ENCODE data around the gene RNASEH1. TPM values are rescaled to one million over a fixed set of nuclear protein-coding genes. Genes with fewer than 3 reads are reported as not detected.

The RNASEH1 gene
- total RNA-seq, 2 experiments from 2014 or later: 21.3 to 24.6 TPM

GRCh38 chr2:3565117-3565516 is 7.0 kb upstream of the RNASEH1 start:
- ChIA-PET POLR2A (interaction anchor here (1.0 kb wide), 2 partner anchors 9 to 47 kb away, joined by 4 to 5 read pairs; no protein-coding TSS in a partner anchor), CTCF (no interaction called here)
- Mint-ChIP-seq H3K4me1 (peaks cover 10% of the 10 kb centered on the region), H3K27ac (no peak overlapping the region), H3K4me3 (no peak overlapping the region), H3K36me3 (ENCODE audit: low read depth) (peaks cover 5% of the 10 kb centered on the region), H3K27me3 (no peaks in the 10 kb centered on the region), H3K9me3 (no peaks in the 10 kb centered on the region)
- DNase-seq: no peak

GRCh38 chr2:3563521-3563976 is 5.4 kb upstream of the RNASEH1 start:
- H3K36me3 Mint-ChIP-seq (ENCODE audit: low read depth): peaks cover 8% of the 10 kb centered on the region
- DNase-seq: no peak
- no peaks in the 10 kb centered on the region for H3K27me3 Mint-ChIP-seq
- no peaks in the 10 kb centered on the region for H3K9me3 Mint-ChIP-seq
- H3K4me3 Mint-ChIP-seq: no peak overlapping the region
- H3K27ac Mint-ChIP-seq: no peak overlapping the region
- H3K4me1 Mint-ChIP-seq: peaks cover 19% of the 10 kb centered on the region
- CTCF ChIA-PET: interaction anchor here (1.6 kb wide), 1 partner anchor 88 kb away, joined by 3 read pairs; no protein-coding TSS in a partner anchor
- POLR2A ChIA-PET: interaction anchor here (0.7 to 1.9 kb wide), 2 partner anchors 10 to 47 kb away, joined by 3 to 9 read pairs; no protein-coding TSS in a partner anchor

- Mint-ChIP-seq H3K4me1 (peaks cover 40% of the 10 kb centered on the region), H3K36me3 (ENCODE audit: low read depth) (peaks cover 44% of the 10 kb centered on the region), H3K4me3 (peak overlapping the region; percentile 83), H3K9me3 (no peaks in the 10 kb centered on the region), H3K27ac (peak overlapping the region; percentile 87), H3K27me3 (no peaks in the 10 kb centered on the region)
- no peak for DNase-seq
- CTCF ChIA-PET: interaction anchor here (1.0 to 1.7 kb wide), 5 partner anchors 16 to 134 kb away, joined by 3 to 8 read pairs (median 4); partner anchors contain the start of gene RPS7
- POLR2A ChIA-PET: interaction anchor here (0.9 to 3.8 kb wide), 20 partner anchors 8 to 179 kb away, joined by 3 to 63 read pairs (median 7); partner anchors contain the start of genes ADI1, EIPR1, RPS7 and TRAPPC12
Measured at GRCh38 chr2:3557639-3558204, 411 bp downstream of the RNASEH1 start.

GRCh38 chr2:3553946-3554345 is 4.2 kb downstream of the RNASEH1 start:
- Mint-ChIP-seq H3K27me3 (no peaks in the 10 kb centered on the region), H3K9me3 (no peaks in the 10 kb centered on the region), H3K36me3 (ENCODE audit: low read depth) (peaks cover 66% of the 10 kb centered on the region), H3K4me3 (no peak overlapping the region), H3K4me1 (peaks cover 31% of the 10 kb centered on the region), H3K27ac (no peak overlapping the region)
- ChIA-PET POLR2A (interaction anchor here (0.5 to 1.6 kb wide), 4 partner anchors 17 to 35 kb away, joined by 3 to 4 read pairs (median 4); no protein-coding TSS in a partner anchor), CTCF (interaction anchor here (1.0 kb wide), 1 partner anchor 20 kb away, joined by 3 read pairs; no protein-coding TSS in a partner anchor)
- no peak for DNase-seq

- Mint-ChIP-seq H3K27ac (no peak overlapping the region), H3K36me3 (ENCODE audit: low read depth) (peaks cover 75% of the 10 kb centered on the region)
Measured at GRCh38 chr2:3547915-3548314, 10.2 kb downstream of the RNASEH1 start.

GRCh38 chr2:3545788-3546478 is 12.2 kb downstream of the RNASEH1 start:
- POLR2A ChIA-PET: interaction anchor here (1.1 kb wide), 1 partner anchor 12 kb away, joined by 4 read pairs; the partner anchor contains the start of gene RNASEH1

More at GRCh38 chr2:3547915-3548314, 10.2 kb downstream of the RNASEH1 start:
- no peaks in the 10 kb centered on the region for H3K27me3 Mint-ChIP-seq
- H3K9me3 Mint-ChIP-seq: no peaks in the 10 kb centered on the region
- no peaks in the 10 kb centered on the region for H3K4me1 Mint-ChIP-seq
- CTCF ChIA-PET: no interaction called here
- POLR2A ChIA-PET: interaction anchor here (1.6 kb wide), 1 partner anchor 10 kb away, joined by 10 read pairs; the partner anchor contains the start of gene RNASEH1
- no peak overlapping the region for H3K4me3 Mint-ChIP-seq
- DNase-seq: no peak

GRCh38 chr2:3543023-3543683 is 15.0 kb downstream of the RNASEH1 start:
- ChIA-PET CTCF (interaction anchor here (0.9 kb wide), 1 partner anchor 12 kb away, joined by 3 read pairs; no protein-coding TSS in a partner anchor), POLR2A (interaction anchor here (1.1 kb wide), 1 partner anchor 15 kb away, joined by 5 read pairs; the partner anchor contains the start of gene RNASEH1)
- H3K4me3 Mint-ChIP-seq: no peak overlapping the region
- H3K27me3 Mint-ChIP-seq: no peaks in the 10 kb centered on the region
- H3K27ac Mint-ChIP-seq: no peak overlapping the region
- no peaks in the 10 kb centered on the region for H3K9me3 Mint-ChIP-seq
- peaks cover 57% of the 10 kb centered on the region for H3K36me3 Mint-ChIP-seq (ENCODE audit: low read depth)
- no peak for DNase-seq
- no peaks in the 10 kb centered on the region for H3K4me1 Mint-ChIP-seq

More at GRCh38 chr2:3545788-3546478, 12.2 kb downstream of the RNASEH1 start:
- DNase-seq: no peak
- CTCF ChIA-PET: no interaction called here
- no peak overlapping the region for H3K4me3 Mint-ChIP-seq
- no peak overlapping the region for H3K27ac Mint-ChIP-seq
- H3K4me1 Mint-ChIP-seq: no peaks in the 10 kb centered on the region
- peaks cover 74% of the 10 kb centered on the region for H3K36me3 Mint-ChIP-seq (ENCODE audit: low read depth)
- H3K27me3 Mint-ChIP-seq: no peaks in the 10 kb centered on the region
- H3K9me3 Mint-ChIP-seq: no peaks in the 10 kb centered on the region

- ChIA-PET POLR2A (no interaction called here), CTCF (no interaction called here)
- Mint-ChIP-seq H3K4me1 (no peaks in the 10 kb centered on the region), H3K27ac (no peak overlapping the region), H3K36me3 (ENCODE audit: low read depth) (peaks cover 51% of the 10 kb centered on the region), H3K9me3 (no peaks in the 10 kb centered on the region), H3K4me3 (no peak overlapping the region), H3K27me3 (no peaks in the 10 kb centered on the region)
- no peak for DNase-seq
Measured at GRCh38 chr2:3542107-3542506, 16.0 kb downstream of the RNASEH1 start.

- no peak overlapping the region for H3K27ac Mint-ChIP-seq
- H3K9me3 Mint-ChIP-seq: no peaks in the 10 kb centered on the region
- H3K4me3 Mint-ChIP-seq: no peak overlapping the region
- ChIA-PET CTCF (no interaction called here), POLR2A (interaction anchor here (1.5 kb wide), 2 partner anchors 18 to 20 kb away, joined by 3 to 7 read pairs; partner anchors contain the start of genes ADI1 and RNASEH1)
- peaks cover 5% of the 10 kb centered on the region for H3K4me1 Mint-ChIP-seq
- peaks cover 38% of the 10 kb centered on the region for H3K36me3 Mint-ChIP-seq (ENCODE audit: low read depth)
- DNase-seq: no peak
- H3K27me3 Mint-ChIP-seq: no peaks in the 10 kb centered on the region
Measured at GRCh38 chr2:3539836-3540235, 18.3 kb downstream of the RNASEH1 start.

- H3K36me3 Mint-ChIP-seq (ENCODE audit: low read depth): peaks cover 14% of the 10 kb centered on the region
- H3K4me3 Mint-ChIP-seq: no peak overlapping the region
- no peak overlapping the region for H3K27ac Mint-ChIP-seq
- CTCF ChIA-PET: interaction anchor here (0.7 to 1.3 kb wide), 2 partner anchors 17 to 114 kb away, joined by 3 read pairs; partner anchors contain the start of gene ADI1
- DNase-seq: no peak
- H3K4me1 Mint-ChIP-seq: peaks cover 5% of the 10 kb centered on the region
- POLR2A ChIA-PET: interaction anchor here (0.9 kb wide), 1 partner anchor 17 kb away, joined by 4 read pairs; no protein-coding TSS in a partner anchor
- no peaks in the 10 kb centered on the region for H3K9me3 Mint-ChIP-seq
- H3K27me3 Mint-ChIP-seq: no peaks in the 10 kb centered on the region
Measured at GRCh38 chr2:3536682-3537632, 21.2 kb downstream of the RNASEH1 start.

- H3K36me3 Mint-ChIP-seq (ENCODE audit: low read depth): peaks cover 9% of the 10 kb centered on the region
- no peaks in the 10 kb centered on the region for H3K27me3 Mint-ChIP-seq
- no peak for DNase-seq
- no peak overlapping the region for H3K4me3 Mint-ChIP-seq
- H3K27ac Mint-ChIP-seq: no peak overlapping the region
- H3K9me3 Mint-ChIP-seq: no peaks in the 10 kb centered on the region
- POLR2A ChIA-PET: no interaction called here
- CTCF ChIA-PET: interaction anchor here (1.3 kb wide), 1 partner anchor 16 kb away, joined by 3 read pairs; the partner anchor contains the start of gene ADI1
- H3K4me1 Mint-ChIP-seq: peaks cover 5% of the 10 kb centered on the region
Measured at GRCh38 chr2:3535794-3536681, 22.1 kb downstream of the RNASEH1 start.

Measured in activated CD4-positive, alpha-beta memory T cell treated with anti-CD3 and anti-CD28 coated beads, Interleukin-2, amount 10 ng/mL, durations not matched to agents 7 days and 5 days (primary cell).